GM04504 (cell line): ENCODE data around the gene MYO18A.

Experiments
- DNase-seq: peaks from one replicate; pipeline ENCODE4 v3.0.0-alpha.2; 2012; ENCODE audit warnings: low read depth

MYO18A gene

DNA sequence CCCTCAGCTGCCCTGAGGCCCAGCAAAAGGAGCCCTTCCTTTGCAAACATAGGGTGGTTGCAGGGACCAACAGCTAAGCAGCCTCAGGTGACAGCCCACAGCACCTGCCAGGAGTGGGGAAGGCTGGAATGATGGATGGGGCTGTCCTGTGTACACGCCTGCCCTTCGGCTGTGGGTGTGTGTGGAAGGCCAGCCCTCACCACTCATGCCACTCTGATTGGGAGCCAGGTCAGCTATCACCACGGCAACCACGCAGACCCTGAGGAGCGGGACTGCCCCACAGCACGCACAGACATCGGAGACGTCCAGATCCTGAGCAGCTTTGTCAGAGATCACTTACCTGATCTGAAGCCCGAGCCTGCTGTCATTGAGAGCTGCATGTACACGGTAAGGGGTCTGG is 125.4 kb downstream of the MYO18A start:
- DNase-seq: no peak

DNA sequence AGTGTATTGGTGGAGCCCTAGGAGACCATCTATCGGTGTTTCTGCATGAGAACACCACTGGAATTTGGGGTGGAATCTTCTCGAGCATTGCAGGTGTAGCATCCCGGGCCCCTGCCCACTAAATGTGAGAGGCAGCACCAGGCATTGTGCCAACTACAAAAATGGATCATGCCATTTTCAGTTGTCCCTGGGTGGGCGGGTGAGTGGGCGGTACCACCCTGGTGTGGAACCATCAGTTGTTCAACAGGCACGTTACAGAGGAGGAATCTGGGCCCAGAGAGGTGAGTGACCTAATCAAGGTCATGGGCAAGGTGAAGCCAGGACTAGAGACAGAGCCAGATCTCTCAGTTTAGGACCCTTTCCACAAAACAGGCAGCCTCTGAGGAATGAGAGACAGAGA is 128.5 kb downstream of the MYO18A start:
- no peak for DNase-seq

DNA sequence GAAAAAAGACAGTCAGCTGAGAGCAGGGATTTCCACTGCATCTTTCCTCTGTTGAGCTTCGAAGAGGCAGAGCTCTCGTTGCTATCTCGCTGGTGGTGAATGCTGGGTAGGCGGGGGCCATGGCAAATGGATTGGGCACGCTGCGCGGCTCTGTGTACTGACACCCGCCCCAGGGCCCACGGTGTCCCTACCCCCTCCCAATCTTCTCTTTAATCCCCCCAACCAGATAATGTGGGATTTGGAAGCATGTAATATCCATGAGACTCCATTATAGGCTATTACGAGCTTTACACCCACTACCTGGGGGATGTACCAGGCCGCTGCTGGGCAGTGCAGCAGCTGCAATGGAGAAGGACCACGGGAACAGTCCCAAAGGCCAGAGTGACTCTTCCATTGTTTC is 129.0 kb downstream of the MYO18A start:
- no peak for DNase-seq

DNA sequence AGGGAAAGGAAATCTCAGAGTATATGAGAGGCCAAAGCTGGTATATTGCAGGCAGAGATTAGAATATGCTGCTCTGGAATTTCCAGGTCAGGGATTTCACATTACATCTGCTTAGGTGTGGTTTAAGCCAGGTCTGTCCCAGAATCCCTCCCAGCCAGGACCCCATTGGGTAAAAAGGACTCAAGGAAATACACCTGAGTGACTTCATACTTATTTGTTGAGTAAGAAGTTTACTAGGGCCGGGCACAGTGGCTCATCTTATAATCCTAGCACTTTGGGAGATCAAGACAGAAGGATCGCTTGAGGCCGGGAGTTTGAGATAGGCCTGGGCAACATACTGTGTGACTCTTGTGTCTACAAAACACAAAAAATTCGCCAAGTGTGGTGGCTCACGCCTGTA is 130.0 kb downstream of the MYO18A start:
- DNase-seq: no peak

DNA sequence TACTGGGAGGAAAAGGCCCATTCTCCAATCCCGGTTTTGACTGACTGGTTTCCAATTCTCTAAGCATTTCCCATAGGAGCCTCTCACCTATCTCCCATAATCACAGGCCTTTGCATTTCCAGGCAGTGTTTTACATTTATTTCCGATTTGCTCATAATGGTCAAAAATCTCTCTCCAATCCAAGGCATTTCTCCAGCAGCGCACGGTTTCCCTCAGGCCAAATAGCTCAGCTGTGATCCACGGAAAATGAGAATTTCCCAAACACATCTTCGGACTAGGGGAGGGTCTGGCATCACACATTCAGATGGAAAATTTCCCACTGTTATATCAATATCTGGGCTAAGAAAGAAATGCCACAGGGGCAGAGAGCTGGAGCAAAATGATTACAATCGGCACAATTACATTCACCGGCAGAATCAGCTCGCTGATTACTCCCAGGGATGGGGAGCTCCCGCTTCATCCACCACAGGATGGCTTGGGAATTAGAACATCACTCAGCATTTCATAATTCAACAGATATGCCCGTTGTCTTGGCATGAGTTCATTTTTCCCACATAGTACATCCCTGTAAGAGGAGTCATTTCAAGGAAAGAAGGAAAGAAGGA is 130.6 kb downstream of the MYO18A start:
- DNase-seq: no peak

DNA sequence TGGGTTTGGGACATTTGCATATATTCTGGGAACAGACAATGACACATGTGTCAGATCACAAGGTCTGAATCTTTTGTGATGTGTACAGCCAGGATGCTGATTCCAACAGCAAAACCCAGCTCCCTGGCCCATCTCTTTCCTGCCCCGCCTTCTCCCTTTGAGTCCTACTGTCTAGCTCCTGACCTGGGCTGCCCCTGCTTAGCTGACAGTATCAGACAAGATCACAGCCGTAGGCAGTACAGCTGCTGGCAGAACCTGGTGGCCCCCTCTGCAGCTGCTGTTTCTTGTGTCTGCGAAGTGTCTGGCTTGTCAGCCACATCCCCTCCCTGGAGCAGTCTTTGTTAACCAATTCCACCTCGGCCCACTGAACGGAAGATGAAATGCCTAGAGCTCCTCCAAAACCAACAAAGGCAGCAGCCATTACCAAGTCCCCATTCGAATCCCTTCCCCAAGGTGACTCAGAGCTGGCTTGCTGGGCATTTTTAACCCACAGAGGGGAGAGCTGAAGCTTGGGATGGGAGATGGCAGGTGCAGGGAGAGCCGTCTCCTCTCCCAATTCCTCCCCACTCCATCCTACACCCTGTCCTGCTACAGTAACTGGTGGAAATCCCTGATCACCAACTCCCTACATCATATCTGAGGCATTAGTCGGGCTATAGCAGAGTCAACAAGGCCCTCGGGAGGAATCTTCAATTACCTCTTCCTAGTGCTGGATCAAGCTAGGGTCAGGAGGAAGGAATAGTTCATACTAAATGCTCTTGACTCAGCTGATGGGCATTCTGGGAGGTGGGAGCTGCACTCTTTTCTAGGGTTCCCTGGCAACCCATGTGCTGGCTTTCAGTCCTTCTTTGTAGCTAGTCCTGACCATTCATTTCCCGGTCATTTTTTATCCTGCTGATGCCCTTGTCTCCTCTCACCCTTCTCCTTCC is 131.5 kb downstream of the MYO18A start:
- no peak for DNase-seq

DNA sequence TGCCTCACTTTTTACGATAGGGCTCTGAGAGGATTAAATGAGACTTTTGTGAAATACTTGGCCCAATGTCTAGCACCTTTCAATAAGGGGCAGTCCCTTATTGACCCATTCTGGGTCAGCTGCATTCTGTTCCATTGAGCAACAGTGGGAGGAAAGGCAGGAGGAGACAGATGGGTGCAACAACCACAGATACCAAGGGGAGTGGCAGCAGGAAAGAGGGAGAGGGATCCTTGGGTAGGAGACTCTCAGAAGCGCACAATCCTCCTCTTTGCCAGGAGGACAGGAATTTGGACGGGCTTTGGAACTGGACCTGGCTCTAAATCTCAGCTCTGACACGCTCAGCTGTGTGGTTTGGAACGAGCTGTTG is 133.7 kb downstream of the MYO18A start:
- no peak for DNase-seq

DNA sequence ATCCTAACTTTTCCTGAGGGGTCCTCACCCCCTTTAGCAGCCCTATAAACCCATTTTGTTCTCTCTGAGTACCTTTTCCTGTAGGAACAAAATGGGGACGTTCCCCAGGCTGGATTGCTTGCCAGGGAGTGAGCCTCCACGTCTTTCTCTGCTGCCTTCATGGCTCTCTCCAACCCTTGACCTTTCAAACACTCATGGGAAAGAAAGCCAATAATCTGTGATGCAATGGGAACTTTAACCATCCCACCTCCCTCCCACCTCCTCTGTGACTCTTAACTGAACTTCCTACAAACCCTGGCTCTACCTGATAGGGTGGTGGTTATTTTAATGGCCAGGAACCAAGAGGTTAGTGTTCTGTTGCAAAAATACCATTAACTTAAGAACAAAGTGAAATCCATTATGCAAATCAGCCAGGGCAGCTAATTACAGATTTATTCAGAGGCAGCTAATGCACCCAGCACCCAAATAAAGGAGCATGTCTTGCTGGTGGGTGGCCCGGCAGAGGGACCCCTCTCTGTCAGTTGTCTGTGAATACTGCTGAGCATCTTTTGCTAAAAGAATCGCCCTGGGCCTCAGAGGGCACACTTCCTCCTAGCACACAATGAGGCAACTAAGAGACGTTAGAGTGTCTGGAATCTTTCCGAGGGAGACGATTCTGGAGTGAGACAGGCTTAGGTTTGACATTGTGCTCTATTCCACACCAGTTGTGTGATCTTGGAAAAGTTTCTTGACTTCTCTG is 134.3 kb downstream of the MYO18A start:
- no peak for DNase-seq

DNA sequence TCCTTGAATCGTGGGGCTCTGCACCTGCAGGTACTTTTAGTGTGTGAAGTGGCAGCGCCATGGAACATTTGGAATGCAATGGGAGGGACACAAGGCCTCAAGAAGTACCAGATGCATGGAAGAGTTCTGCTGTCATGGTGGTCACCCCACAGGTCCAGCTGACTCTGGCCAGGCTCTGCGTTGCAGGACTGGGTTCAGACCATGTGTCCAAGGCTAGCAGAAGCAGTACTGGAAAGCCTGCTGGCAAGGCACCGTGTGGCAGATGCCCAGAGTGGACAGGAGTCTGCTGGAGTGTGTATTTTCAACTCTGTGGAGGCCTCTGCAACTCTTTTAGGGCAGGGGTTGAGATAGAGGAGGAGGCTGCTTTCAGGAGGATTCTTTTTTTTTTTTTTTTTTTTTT is 135.2 kb downstream of the MYO18A start:
- no peak for DNase-seq

DNA sequence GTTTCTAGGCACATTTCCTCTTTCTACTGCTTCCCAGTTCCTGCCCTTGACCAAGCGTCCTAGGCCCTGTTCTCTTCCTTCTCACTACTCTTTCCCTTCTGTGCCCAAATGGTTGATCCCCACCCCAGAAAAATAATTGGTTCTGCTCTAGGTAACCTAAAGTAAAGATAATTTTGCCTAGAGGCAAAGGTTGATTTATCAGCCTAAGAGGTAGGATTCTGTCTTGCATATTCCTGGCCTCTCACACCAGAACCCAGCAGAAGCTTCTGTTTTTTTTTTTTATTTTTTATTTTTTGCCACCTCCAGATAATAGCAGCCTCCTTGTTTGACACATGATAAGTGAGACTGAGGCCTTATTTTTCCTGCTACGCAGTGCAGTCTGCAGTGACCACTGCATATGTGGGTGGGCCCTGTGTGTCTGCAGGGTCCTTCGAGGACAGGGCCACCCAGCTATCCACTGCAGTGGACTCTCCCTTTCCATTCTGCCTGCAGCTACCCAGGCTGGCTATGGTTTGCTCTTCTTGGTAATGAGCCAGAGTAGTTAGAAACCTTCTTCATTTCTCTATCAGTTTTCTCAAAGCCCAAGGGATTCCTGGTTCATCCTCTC is 136.6 kb downstream of the MYO18A start:
- DNase-seq: no peak

DNA sequence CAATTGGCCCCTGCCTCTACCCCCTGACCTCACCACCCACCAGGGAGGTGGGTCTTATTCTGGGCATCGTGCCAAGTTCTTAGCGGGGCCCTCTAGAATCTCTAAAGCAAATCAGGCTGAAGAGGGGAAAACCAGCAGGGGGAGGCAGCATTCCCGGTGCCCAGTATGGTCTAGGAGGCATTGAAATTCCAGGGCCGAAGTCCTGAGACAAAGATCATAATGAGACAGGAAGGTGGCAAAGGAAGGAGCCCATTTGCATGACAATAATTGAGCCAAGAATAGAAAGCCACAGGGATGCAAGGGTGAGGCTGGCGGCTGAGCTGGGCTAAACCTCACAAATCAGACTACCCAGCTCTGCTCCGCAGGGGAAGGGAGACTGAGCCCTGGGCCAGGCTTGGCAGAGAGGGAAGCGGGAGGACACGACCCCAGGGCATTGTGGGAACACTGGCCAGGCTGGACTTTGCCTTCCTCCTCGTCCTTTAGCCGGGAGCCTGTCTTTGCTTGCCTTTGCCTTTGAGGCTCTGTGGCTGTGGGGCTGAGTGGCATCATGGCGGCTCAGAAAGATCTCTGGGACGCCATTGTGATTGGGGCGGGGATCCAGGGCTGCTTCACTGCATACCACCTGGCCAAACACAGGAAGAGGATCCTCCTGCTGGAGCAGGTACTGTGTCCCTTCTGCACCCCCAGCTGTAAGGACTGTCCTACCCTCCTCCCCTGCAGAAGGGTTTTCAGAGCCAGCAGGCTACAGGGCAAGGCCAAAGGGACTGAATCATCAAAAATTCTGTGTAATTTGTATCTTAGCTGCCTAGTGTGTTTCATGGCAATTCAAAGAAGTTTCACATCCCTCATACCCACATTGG is 137.3 kb downstream of the MYO18A start, which contains the start of gene PIPOX:
Gene PIPOX (plus strand): TSS at position 463 of the 860 bp plus-strand sequence. CDS start 85 bp downstream, at position 548.
- no peak for DNase-seq

DNA sequence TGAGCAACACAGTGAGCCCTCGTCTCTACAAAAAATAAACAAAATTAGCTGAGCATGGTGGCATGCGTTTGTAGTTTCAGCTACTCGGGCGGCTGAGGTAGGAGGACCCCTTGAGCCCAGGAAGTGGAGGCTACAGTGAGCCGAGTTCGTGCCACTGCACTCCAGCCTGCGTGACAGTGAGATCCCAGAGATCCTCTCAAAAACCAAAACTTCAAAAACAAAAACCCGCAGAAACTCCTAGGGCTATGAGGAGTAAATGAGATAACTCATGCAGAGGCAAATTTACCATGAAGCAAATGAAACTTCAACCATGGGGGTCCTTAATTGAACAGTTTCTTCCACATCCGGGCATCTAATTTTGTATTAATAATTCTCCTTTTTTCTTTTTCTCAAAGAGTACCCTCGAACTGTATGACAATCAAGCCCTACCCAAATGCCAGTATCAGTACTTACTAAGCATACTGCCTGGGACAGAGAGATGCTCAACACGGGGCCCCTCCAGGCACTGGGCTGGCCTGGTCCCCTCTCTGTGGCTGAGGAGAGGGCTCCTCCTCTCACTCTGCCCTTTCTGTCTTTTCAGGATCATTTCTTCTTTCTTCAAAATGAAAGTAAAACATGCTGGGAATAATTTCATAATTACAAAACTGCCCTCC is 138.0 kb downstream of the MYO18A start:
- no peak for DNase-seq

DNA sequence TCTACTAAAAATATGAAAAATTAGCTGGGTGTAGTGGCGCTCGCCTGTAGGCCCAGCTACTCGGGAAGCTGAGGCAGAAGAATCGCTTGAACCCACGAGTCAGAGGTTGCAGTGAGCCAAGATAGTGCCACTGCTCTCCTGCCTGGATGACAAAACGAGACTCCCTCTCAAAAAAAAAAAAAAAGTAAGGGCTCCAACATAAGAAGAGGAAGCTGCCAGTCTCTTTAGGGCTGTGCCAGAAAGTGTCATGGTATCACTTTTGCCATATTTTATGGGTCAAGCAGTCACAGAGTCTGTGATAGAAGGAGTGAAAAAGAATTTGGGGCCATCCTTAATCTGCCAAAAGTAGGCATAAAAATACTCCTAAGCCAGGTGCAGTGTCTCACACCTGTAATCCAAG is 138.6 kb downstream of the MYO18A start:
- DNase-seq: no peak

DNA sequence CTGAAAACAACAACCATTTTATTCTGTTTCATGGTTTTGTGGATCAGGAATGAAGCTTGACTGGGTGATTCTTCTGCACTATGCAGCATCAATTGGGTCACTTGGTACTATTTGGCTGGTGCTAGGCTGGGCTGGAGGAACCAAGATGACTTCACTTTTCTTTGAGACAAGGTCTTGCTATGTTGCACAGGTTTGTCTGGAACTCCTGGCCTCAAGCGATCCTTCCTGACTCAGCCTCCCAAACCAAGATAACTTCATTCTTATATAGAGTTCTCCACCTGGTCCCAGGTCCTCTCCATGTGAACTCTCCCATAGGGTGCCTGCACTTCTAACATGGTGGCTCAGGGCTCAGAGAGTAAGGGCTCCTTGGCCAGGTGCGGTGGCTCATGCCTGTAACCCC is 139.1 kb downstream of the MYO18A start:
- no peak for DNase-seq

DNA sequence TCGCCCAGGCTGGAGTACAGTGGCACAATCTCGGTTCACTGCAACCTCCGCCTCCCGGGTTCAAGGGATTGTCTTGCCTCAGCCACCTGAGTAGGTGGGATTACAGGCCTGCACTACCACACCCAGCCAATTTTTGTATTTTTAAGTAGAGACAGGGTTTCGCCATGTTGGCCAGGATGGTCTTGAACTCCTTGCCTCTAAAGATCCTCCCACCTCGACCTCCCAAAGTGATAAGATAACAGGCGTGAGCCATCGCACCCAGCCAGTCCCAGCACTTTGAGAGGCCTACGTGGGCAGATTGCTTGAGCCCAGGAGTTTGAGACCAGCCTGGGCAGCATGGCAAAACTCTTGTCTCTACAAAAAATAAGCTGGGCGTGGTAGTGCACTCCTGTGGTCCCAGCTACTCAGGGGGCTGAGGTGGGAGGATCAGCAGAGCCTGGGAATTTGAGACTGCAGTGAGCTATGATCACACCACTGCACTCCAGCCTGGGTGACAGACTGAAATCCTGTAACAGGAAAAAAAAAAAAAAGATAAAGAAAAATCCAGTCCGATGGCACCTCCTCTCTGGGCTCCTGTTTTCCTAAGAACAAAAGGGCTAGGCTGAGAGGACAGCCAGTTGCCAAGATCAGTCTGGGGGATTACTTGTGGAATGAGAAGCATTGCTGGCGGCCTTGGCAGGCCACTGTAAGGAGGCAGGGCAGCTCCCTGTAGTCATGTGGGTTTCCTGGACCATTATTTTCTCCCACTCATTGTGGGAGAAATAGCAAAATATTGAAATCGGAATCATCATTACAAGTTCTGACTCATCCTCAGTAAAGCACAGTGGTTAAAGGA is 140.2 kb downstream of the MYO18A start:
- DNase-seq: peak; percentile 31

DNA sequence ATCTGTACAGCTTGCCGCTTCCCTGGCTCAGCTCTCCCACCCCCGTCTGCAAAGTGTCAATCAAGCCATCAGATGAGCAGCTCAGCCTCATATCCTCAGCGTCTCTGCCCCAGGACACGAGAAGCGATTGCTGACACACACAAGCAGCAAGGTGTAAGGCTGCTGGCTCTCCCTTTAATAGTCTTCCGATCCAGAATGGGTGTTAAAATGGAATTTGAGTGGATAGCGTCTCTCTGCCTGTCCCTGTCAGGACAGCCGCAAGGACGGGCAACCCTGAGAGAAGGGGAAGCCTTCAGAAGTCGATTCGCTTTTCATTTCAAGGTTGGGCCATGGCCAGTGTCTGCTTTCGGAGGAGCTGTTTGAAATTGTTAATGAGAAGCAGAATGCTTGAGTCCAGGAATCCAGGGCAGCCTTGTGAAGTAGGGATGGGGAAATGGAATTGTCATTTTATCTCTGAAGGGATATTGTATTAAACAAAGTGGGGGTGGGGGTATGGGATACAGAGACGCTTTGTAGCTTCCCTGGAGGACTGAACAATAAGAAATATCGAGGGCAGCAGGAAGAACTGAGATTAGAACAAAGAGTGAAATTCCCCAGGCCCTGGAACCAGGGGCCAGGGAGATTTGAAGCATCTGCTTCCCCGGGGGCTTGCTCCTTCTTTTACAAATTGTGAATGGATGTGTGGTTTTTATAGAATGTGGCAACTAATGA is 142.0 kb downstream of the MYO18A start:
- no peak for DNase-seq

DNA sequence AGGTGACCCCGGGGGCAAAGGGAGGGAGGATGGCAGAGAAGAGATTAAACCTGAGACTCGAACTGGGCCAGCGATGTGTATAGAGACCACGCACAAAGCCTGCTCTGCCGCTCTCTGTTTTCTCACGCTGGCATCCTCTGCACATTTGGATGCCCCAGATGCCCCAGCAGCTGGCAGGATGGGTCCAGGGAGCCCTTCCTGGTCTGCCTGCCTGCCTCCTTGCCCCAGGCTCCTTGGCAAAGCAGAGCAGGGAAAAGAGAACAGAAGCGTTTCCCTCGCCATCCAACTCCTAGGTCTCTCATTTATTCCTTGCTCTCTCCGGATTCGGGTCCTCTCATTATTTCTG is 142.5 kb downstream of the MYO18A start:
- no peak for DNase-seq

DNA sequence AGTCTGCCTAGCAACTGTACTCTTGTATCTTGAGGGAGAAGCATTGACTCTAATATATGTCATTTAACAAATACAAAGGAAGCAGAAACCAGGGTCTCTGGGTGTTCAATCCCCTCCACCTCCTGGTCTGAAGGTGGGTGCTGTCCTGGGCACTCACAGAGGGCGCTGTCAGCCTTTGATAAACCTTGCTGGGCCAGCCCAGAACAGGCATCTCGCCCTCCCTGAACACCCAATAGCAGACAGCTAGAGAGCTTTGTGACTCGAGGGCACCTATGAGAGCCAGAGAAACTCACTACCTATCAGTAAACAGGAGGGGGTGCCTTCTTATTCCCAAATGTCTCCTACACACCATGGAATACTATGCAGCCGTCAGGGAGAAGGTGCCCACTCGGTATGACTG is 143.6 kb downstream of the MYO18A start:
- no peak for DNase-seq

DNA sequence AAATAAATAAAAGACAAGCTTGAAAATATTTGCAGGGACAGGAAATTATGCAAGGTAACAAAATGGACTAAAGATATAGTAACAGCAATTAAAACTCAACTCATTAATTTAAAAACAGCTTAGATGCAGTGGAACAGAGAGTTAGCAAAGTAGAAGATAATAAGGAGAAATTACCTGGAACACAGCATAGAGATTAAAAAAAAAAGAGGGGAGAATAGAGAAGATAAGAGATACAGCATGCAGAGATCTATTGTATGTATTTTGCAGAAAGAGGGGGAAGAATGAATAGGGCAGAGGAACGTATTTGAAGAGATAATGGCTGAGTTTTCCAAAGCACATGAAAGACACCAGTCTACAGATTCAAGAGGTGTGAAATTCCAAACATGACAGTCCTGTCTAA is 145.7 kb downstream of the MYO18A start:
- DNase-seq: no peak

DNA sequence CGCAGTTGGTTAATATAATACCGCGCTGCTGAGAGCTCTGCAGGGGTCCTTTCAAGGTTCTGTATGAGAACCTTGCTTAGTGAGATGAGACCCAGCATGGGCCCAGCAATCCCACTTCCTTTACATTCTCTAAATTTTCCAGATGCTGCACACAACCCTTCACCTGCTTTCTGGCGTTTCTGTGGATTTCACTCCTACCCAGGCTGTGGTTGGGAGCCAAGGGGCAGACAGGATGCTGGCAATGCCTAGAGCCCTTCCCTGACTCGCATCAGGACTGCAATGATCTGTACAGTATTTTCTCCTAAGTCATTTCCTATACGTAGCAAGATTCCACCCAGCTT is 147.4 kb downstream of the MYO18A start:
- DNase-seq: no peak
